DOHH2 (cell line): ENCODE results near the gene FAM124A.

ENCODE experiments used
- H3F3A ChIP-seq: fragments of 200-600 bp; sonication (generic), shearing (Covaris generic); 2 replicates; pipeline ENCODE4 v1.6.0; 2016; ENCODE audit warnings: antibody characterized with exemption, mild to moderate bottlenecking; ENCODE audit not compliant: control insufficient read depth, insufficient read depth
- H3K27ac ChIP-seq: fragments of 200-600 bp; sonication (generic); 2 replicates; pipeline ENCODE4 v1.5.1; 2014; ENCODE audit warnings: low read depth, mild to moderate bottlenecking, low read length, moderate library complexity
- H3K27me3 ChIP-seq: fragments of 200-600 bp; sonication (generic); 2 replicates; pipeline ENCODE4 v1.6.1; 2014; ENCODE audit warnings: mild to moderate bottlenecking, low read length, mixed read lengths; ENCODE audit not compliant: control insufficient read depth
- H3K36me3 ChIP-seq: fragments of 200-600 bp; sonication (generic); 2 replicates; pipeline ENCODE4 v1.6.1; 2014; ENCODE audit warnings: mild to moderate bottlenecking, low read length, moderate library complexity, mixed read lengths; ENCODE audit not compliant: control insufficient read depth
- H3K4me1 ChIP-seq: fragments of 200-600 bp; sonication (generic); 2 replicates; pipeline ENCODE4 v1.6.1; 2014; ENCODE audit warnings: mild to moderate bottlenecking, low read length, mixed read lengths; ENCODE audit not compliant: control insufficient read depth
- H3K4me2 ChIP-seq: fragments of 200-600 bp; sonication (generic); 2 replicates; pipeline ENCODE4 v1.6.0; 2014; ENCODE audit warnings: mild to moderate bottlenecking, low read length, moderate library complexity
- H3K4me3 ChIP-seq: fragments of 200-600 bp; sonication (generic); 2 replicates; pipeline ENCODE4 v1.5.1; 2014; ENCODE audit warnings: mild to moderate bottlenecking, low read length, mixed read lengths
- H3K79me2 ChIP-seq: fragments of 200-600 bp; sonication (generic); 2 replicates; pipeline ENCODE4 v1.6.1; 2014; ENCODE audit warnings: mild to moderate bottlenecking, low read length, mixed read lengths; ENCODE audit not compliant: control insufficient read depth
- H3K9me2 ChIP-seq: fragments of 200-600 bp; sonication (generic); replicated peaks from 2 replicates; pipeline ENCODE4 v1.6.1; 2014; ENCODE audit warnings: mild to moderate bottlenecking, low read length, mixed read lengths; ENCODE audit not compliant: control insufficient read depth
- H3K9me3 ChIP-seq: fragments of 200-600 bp; sonication (generic); 2 replicates; pipeline ENCODE4 v1.6.1; 2014; ENCODE audit warnings: antibody characterized with exemption, low read length, mixed read lengths; ENCODE audit not compliant: control insufficient read depth, insufficient read depth
- H4K20me1 ChIP-seq: fragments of 200-600 bp; sonication (generic); 2 replicates; pipeline ENCODE4 v1.6.0; 2014; ENCODE audit warnings: low read depth, mild to moderate bottlenecking, antibody characterized with exemption, low read length, moderate library complexity; ENCODE audit not compliant: control insufficient read depth, insufficient read depth
- CTCF ChIP-seq: fragments of 200-600 bp; sonication (generic); IDR thresholded peaks from one replicate; pipeline ENCODE4 v1.5.1; 2014; ENCODE audit warnings: antibody characterized with exemption, mild to moderate bottlenecking, low read depth, low read length; ENCODE audit not compliant: poor library complexity, severe bottlenecking
- EZH2phosphoT487 ChIP-seq: fragments of 200-600 bp; sonication (generic); IDR thresholded peaks from 2 replicates; pipeline ENCODE4 v1.6.1; 2017; ENCODE audit warnings: borderline replicate concordance, mild to moderate bottlenecking, antibody characterized with exemption, low read length, moderate library complexity, mixed read lengths

Gene FAM124A

GRCh38 chr13:51223560-51224270 is 1.5 kb downstream of the FAM124A start:
- no peaks in the 10 kb centered on the region for H3K36me3 ChIP-seq
- no peak overlapping the region for H3K4me3 ChIP-seq
- H3K27ac ChIP-seq: no peak overlapping the region
- no peak for TF ChIP-seq EZH2phosphoT487
- TF ChIP-seq CTCF: no peak
- H3K4me2 ChIP-seq: no peak overlapping the region
- no peaks in the 10 kb centered on the region for H3K79me2 ChIP-seq
- no peaks in the 10 kb centered on the region for H4K20me1 ChIP-seq
- no peaks in the 10 kb centered on the region for H3K9me2 ChIP-seq
- H3F3A ChIP-seq: no peaks in the 10 kb centered on the region
- no peaks in the 10 kb centered on the region for H3K9me3 ChIP-seq
- H3K27me3 ChIP-seq: peaks cover 36% of the 10 kb centered on the region
- H3K4me1 ChIP-seq: peaks cover 4% of the 10 kb centered on the region

DNA sequence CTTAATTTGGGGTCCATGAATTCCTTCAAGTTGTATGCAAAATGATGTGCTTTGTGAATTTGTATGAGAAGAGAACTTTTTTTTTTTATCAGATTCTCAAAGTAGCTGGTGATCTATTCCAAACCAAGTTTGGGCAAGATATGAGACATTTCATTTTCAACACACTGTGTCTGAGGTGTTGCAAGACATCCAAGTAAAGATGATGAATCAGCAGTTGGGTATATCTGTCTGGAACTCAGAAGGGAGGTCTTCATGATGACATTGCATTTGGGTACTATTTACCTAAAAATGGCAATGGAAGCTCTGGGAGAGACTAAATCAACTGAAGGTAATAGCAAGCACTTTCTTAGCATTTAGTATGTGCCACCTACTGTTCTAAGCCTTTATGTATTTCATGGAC is 2.8 kb downstream of the FAM124A start:
- TF ChIP-seq CTCF (no peak), EZH2phosphoT487 (no peak)
- Histone ChIP-seq H3F3A (no peaks in the 10 kb centered on the region), H4K20me1 (no peaks in the 10 kb centered on the region), H3K36me3 (no peaks in the 10 kb centered on the region), H3K4me3 (no peak overlapping the region), H3K9me3 (no peaks in the 10 kb centered on the region), H3K27ac (no peak overlapping the region), H3K9me2 (no peaks in the 10 kb centered on the region), H3K27me3 (peaks cover 36% of the 10 kb centered on the region), H3K4me2 (no peak overlapping the region), H3K79me2 (no peaks in the 10 kb centered on the region), H3K4me1 (peaks cover 4% of the 10 kb centered on the region)

GRCh38 chr13:51227404-51227803 is 5.2 kb downstream of the FAM124A start:
- Histone ChIP-seq H3K4me1 (no peaks in the 10 kb centered on the region), H3K4me3 (no peak overlapping the region), H3F3A (no peaks in the 10 kb centered on the region), H3K27me3 (peaks cover 35% of the 10 kb centered on the region), H3K27ac (no peak overlapping the region), H3K79me2 (no peaks in the 10 kb centered on the region), H3K9me3 (no peaks in the 10 kb centered on the region), H3K36me3 (no peaks in the 10 kb centered on the region), H3K9me2 (no peaks in the 10 kb centered on the region), H4K20me1 (no peaks in the 10 kb centered on the region), H3K4me2 (no peak overlapping the region)
- TF ChIP-seq CTCF (no peak), EZH2phosphoT487 (no peak)
